Measurements from ENCODE around the gene YWHAQ. TPM values are rescaled to one million over a fixed set of nuclear protein-coding genes. Genes with fewer than 3 reads are reported as not detected.
"Not testable (repeated sequence)": the region's sequence is repeated elsewhere in the genome, so short reads cannot be mapped to it uniquely, and the experiment has no call there.

The YWHAQ gene
- polyA plus RNA-seq, 1 experiment = 624 TPM

DNA sequence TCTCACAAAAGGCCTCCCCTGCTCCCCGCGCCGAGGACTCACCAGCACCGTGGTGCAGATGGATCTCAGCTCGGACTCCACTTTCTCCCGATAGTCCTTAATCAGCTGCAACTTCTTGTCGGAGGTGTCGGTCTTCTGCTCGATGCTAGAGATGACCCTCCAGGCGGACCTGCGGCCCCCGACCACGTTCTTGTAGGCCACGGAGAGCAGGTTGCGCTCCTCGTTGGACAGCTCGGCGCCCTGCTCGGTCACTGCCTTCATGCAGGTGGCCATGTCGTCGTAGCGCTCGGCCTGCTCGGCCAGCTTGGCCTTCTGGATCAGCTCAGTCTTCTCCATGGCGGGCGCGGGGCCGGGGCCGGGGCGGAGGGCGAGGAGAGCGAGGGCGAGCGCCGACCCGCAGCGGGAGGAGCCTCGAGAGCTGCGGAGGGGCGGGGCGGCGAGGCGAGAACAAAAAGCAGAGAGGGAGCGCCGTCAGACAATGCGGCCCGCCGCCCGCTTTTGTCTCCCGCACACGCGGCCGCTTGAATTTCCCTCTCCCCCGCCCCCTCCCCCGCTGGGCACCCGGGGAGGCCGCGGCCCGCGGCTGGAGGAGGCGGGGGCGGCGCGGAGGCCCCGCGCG is 571 bp downstream of the YWHAQ start:
- ChIA-PET CTCF (interaction anchor here (0.6 to 2.1 kb wide), 8 partner anchors 10 to 805 kb away, joined by 3 to 12 read pairs (median 3); partner anchors contain the start of gene ADAM17), POLR2A (interaction anchor here (0.5 to 2.6 kb wide), 25 partner anchors 9 to 460 kb away, joined by 3 to 29 read pairs (median 7); partner anchors contain the start of genes ADAM17 and TAF1B)
- DNase-seq (ENCODE audit: low read depth, low spot score) = no peak
- no peaks in the 10 kb centered on the region for H3K27me3 ChIP-seq (ENCODE audit: control insufficient read depth, insufficient read depth, low read length)
- H3K4me3 ChIP-seq (ENCODE audit: low read depth, low read length) = peak overlapping the region; percentile 96
- TF ChIP-seq, protein P1, sequence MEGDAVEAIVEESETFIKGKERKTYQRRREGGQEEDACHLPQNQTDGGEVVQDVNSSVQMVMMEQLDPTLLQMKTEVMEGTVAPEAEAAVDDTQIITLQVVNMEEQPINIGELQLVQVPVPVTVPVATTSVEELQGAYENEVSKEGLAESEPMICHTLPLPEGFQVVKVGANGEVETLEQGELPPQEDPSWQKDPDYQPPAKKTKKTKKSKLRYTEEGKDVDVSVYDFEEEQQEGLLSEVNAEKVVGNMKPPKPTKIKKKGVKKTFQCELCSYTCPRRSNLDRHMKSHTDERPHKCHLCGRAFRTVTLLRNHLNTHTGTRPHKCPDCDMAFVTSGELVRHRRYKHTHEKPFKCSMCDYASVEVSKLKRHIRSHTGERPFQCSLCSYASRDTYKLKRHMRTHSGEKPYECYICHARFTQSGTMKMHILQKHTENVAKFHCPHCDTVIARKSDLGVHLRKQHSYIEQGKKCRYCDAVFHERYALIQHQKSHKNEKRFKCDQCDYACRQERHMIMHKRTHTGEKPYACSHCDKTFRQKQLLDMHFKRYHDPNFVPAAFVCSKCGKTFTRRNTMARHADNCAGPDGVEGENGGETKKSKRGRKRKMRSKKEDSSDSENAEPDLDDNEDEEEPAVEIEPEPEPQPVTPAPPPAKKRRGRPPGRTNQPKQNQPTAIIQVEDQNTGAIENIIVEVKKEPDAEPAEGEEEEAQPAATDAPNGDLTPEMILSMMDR (IDR thresholded peaks at IDR 0.05; ENCODE audit: low read depth, low read length) = no peak
- no peaks in the 10 kb centered on the region; the same call in 1 of the 2 replicates for H3K9me3 ChIP-seq (ENCODE audit: control insufficient read depth, insufficient read depth, low read length)
- peak overlapping the region; percentile 81 for H3K27ac ChIP-seq (ENCODE audit: low read depth, low read length)

GRCh38 chr2:9629222-9630116 is 1.3 kb downstream of the YWHAQ start:
- Histone ChIP-seq H3K9me3 (ENCODE audit: control insufficient read depth, insufficient read depth, low read length) (no peaks in the 10 kb centered on the region; the same call in 1 of the 2 replicates), H3K27ac (ENCODE audit: low read depth, low read length) (peak overlapping the region; percentile 58), H3K4me3 (ENCODE audit: low read depth, low read length) (peak overlapping the region; percentile 96), H3K27me3 (ENCODE audit: control insufficient read depth, insufficient read depth, low read length) (no peaks in the 10 kb centered on the region)
- CTCF ChIA-PET = interaction anchor here (0.7 to 2.1 kb wide), 9 partner anchors 9 to 805 kb away, joined by 3 to 12 read pairs (median 3); partner anchors contain the start of gene ADAM17
- TF ChIP-seq, protein P1 (IDR thresholded peaks at IDR 0.05; ENCODE audit: low read depth, low read length) = no peak
- DNase-seq (ENCODE audit: low read depth, low spot score) = no peak
- POLR2A ChIA-PET = interaction anchor here (0.5 to 2.6 kb wide), 19 partner anchors 10 to 461 kb away, joined by 3 to 29 read pairs (median 7); partner anchors contain the start of genes ADAM17 and TAF1B

DNA sequence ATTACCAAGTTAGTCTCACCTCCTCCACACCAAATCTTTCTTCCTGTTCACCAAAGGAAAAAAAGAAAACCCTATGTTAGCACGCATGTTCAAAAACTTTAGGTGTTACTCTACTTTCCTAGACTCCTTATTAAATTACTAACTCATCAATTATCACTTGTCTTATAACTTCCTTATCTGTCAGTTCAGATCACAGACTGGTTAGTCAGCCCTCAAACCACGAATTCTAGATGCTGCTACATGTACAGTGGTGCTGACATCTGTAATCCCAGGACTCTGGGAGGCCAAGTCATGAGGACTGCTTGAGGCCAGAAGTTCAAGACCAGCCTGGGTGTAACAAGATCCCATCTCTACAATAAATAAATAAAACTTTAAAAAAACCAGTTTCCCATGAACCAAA is 3.5 kb downstream of the YWHAQ start:
- ChIA-PET POLR2A (no interaction called here), CTCF (interaction anchor here (0.8 to 1.9 kb wide), 2 partner anchors 143 to 173 kb away, joined by 3 to 8 read pairs; no protein-coding TSS in a partner anchor)
- Histone ChIP-seq H3K4me3 (ENCODE audit: low read depth, low read length) (no peak overlapping the region; the same call in none of the 2 replicates), H3K9me3 (ENCODE audit: control insufficient read depth, insufficient read depth, low read length) (no peaks in the 10 kb centered on the region; the same call in 1 of the 2 replicates), H3K27me3 (ENCODE audit: control insufficient read depth, insufficient read depth, low read length) (no peaks in the 10 kb centered on the region), H3K27ac (ENCODE audit: low read depth, low read length) (no peak overlapping the region)
- DNase-seq (ENCODE audit: low read depth, low spot score) = no peak
- TF ChIP-seq, protein P1 (IDR thresholded peaks at IDR 0.05; ENCODE audit: low read depth, low read length) = no peak

GRCh38 chr2:9623151-9623550 is 7.6 kb downstream of the YWHAQ start:
- no peaks in the 10 kb centered on the region for H3K9me3 ChIP-seq (ENCODE audit: control insufficient read depth, insufficient read depth, low read length)
- CTCF ChIA-PET = no interaction called here
- DNase-seq (ENCODE audit: low read depth, low spot score) = no peak
- no peak overlapping the region for H3K4me3 ChIP-seq (ENCODE audit: low read depth, low read length)
- POLR2A ChIA-PET = no interaction called here
- TF ChIP-seq, protein P1 (IDR thresholded peaks at IDR 0.05; ENCODE audit: low read depth, low read length) = no peak
- no peaks in the 10 kb centered on the region for H3K27me3 ChIP-seq (ENCODE audit: control insufficient read depth, insufficient read depth, low read length)
- H3K27ac ChIP-seq (ENCODE audit: low read depth, low read length) = no peak overlapping the region

- H3K9me3 ChIP-seq (ENCODE audit: control insufficient read depth, insufficient read depth, low read length); POLR2A ChIA-PET; H3K4me3 ChIP-seq (ENCODE audit: low read depth, low read length): not testable (repeated sequence)
Observed at GRCh38 chr2:9621655-9622054, 9.1 kb downstream of the YWHAQ start.

More at GRCh38 chr2:9621655-9622054, 9.1 kb downstream of the YWHAQ start:
- DNase-seq (ENCODE audit: low read depth, low spot score); CTCF ChIA-PET; H3K27ac ChIP-seq (ENCODE audit: low read depth, low read length); H3K27me3 ChIP-seq (ENCODE audit: control insufficient read depth, insufficient read depth, low read length): not testable (repeated sequence)

All from AG04450 (cell line).